GM12878 (cell line): ENCODE measurements around the gene CCR3.

Experiments
- ATF2 ChIP-seq: IDR thresholded peaks from 2 replicates; pipeline ENCODE4 v1.6.1; 2012; ENCODE audit warnings: low read length, inconsistent platforms
- HDAC2 ChIP-seq: fragments of 200-600 bp; sonication (generic); IDR thresholded peaks from 2 replicates; pipeline ENCODE4 v1.6.1; 2017
- JUND ChIP-seq: IDR thresholded peaks from 2 replicates; pipeline ENCODE4 v1.6.1; 2012; ENCODE audit warnings: low read depth, mild to moderate bottlenecking, low read length, improper control_type of control experiment, moderate library complexity
- NBN ChIP-seq: fragments of 450-650 bp; IDR thresholded peaks from 2 replicates; pipeline ENCODE4 v1.6.1; 2016
- POLR2A ChIP-seq: IDR thresholded peaks from 2 replicates; pipeline ENCODE4 v1.6.1; 2011; ENCODE audit warnings: low read depth, mild to moderate bottlenecking, low read length
- RB1 ChIP-seq: fragments of 450-650 bp; formaldehyde crosslinking; IDR thresholded peaks from 2 replicates; pipeline ENCODE4 v1.6.1; 2017; ENCODE audit warnings: mild to moderate bottlenecking, borderline replicate concordance
- RBBP5 ChIP-seq: fragments of 200-600 bp; sonication (generic); conservative IDR thresholded peaks from 2 replicates; pipeline ENCODE4 v1.6.1; 2016
- SPI1 ChIP-seq: IDR thresholded peaks from 2 replicates; pipeline ENCODE4 v1.6.1; 2011; ENCODE audit warnings: low read depth, mild to moderate bottlenecking, low read length, moderate library complexity, borderline replicate concordance; ENCODE audit not compliant: insufficient read depth
- TCF12 ChIP-seq: IDR thresholded peaks from 2 replicates; pipeline ENCODE4 v1.6.1; 2011; ENCODE audit warnings: low read depth, mild to moderate bottlenecking, low read length
- USF1 ChIP-seq: IDR thresholded peaks from 2 replicates; pipeline ENCODE4 v1.6.1; 2011; ENCODE audit warnings: borderline replicate concordance, low read depth, mild to moderate bottlenecking, moderate library complexity, mixed read lengths, low read length; ENCODE audit not compliant: insufficient read depth; ENCODE audit errors: extremely low read length
- ZBTB11 ChIP-seq: fragments of 450-650 bp; formaldehyde crosslinking; IDR thresholded peaks from 2 replicates; pipeline ENCODE4 v1.5.0; 2022; ENCODE audit warnings: mild to moderate bottlenecking, missing genetic modification characterization

- TF ChIP-seq ATF2 = no peak
- TF ChIP-seq RB1 = no peak
- TF ChIP-seq NBN = no peak
- no peak for TF ChIP-seq RBBP5
- TF ChIP-seq USF1 = no peak
- TF ChIP-seq ZBTB11 = no peak
- no peak for TF ChIP-seq SPI1
- TF ChIP-seq TCF12 = no peak
- no peak for TF ChIP-seq HDAC2
- TF ChIP-seq JUND = no peak
- no peak for TF ChIP-seq POLR2A
Observed at GRCh38 chr3:46272028-46272451, 29.8 kb downstream of the CCR3 start.
